ENCODE data around the gene GALNT7. TPM values are rescaled to one million over a fixed set of nuclear protein-coding genes. Genes with fewer than 3 reads are reported as not detected.

GALNT7 gene
- total RNA-seq, 1 donor from 2014 or later: 8.2 TPM

DNA sequence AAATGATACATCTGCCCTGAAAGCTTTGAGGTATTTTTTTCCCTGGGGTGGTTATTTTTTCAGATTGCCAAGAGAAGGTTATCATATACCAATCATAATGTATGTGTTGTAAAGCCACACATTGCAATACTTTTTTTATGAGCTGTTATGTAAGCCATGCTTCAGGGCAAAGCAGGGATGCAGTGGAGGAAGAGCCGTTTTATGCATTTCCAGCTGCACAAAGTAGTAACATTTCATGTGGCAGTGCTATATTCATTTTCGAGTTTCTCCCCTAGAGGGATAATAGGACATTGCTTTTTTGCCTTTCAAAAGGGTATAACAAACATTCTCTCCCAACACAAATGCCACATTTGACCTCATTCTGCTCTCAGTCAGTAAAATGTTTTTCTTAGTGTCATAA is 68.5 kb downstream of the GALNT7 start:
- Histone ChIP-seq H3K36me3 (no peaks in the 10 kb centered on the region), H3K4me1 (no peaks in the 10 kb centered on the region), H3K27me3 (no peaks in the 10 kb centered on the region), H3K27ac (no peak overlapping the region), H3K9me3 (no peaks in the 10 kb centered on the region), H3K4me3 (no peak overlapping the region)
- TF ChIP-seq, protein P1, sequence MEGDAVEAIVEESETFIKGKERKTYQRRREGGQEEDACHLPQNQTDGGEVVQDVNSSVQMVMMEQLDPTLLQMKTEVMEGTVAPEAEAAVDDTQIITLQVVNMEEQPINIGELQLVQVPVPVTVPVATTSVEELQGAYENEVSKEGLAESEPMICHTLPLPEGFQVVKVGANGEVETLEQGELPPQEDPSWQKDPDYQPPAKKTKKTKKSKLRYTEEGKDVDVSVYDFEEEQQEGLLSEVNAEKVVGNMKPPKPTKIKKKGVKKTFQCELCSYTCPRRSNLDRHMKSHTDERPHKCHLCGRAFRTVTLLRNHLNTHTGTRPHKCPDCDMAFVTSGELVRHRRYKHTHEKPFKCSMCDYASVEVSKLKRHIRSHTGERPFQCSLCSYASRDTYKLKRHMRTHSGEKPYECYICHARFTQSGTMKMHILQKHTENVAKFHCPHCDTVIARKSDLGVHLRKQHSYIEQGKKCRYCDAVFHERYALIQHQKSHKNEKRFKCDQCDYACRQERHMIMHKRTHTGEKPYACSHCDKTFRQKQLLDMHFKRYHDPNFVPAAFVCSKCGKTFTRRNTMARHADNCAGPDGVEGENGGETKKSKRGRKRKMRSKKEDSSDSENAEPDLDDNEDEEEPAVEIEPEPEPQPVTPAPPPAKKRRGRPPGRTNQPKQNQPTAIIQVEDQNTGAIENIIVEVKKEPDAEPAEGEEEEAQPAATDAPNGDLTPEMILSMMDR (IDR thresholded peaks at IDR 0.05): no peak
- intact Hi-C loops (cut with DNase I): no loop called here
- no peak for DNase-seq (ENCODE audit: low spot score in 2 of 2)

- Histone ChIP-seq H3K27me3 (no peaks in the 10 kb centered on the region), H3K36me3 (no peaks in the 10 kb centered on the region), H3K4me3 (no peak overlapping the region), H3K4me1 (no peaks in the 10 kb centered on the region), H3K9me3 (no peaks in the 10 kb centered on the region), H3K27ac (no peak overlapping the region)
- intact Hi-C loops (cut with DNase I): no loop called here
- DNase-seq (ENCODE audit: low spot score in 2 of 2): no peak
- TF ChIP-seq, protein P1 (IDR thresholded peaks at IDR 0.05): no peak
These were observed 69.2 kb downstream of the GALNT7 start for GRCh38 chr4:173237762-173238161.

- Histone ChIP-seq H3K4me3 (no peak overlapping the region), H3K36me3 (no peaks in the 10 kb centered on the region), H3K27ac (no peak overlapping the region), H3K9me3 (no peaks in the 10 kb centered on the region), H3K4me1 (no peaks in the 10 kb centered on the region), H3K27me3 (no peaks in the 10 kb centered on the region)
- no peak for DNase-seq (ENCODE audit: low spot score in 2 of 2)
- intact Hi-C loops (cut with DNase I): no loop called here
- TF ChIP-seq, protein P1 (IDR thresholded peaks at IDR 0.05): no peak
These were observed 72.1 kb downstream of the GALNT7 start for GRCh38 chr4:173240696-173241095.

GRCh38 chr4:173242466-173243250 is 74.0 kb downstream of the GALNT7 start:
- TF ChIP-seq, protein P1 (IDR thresholded peaks at IDR 0.05): no peak
- Histone ChIP-seq H3K27ac (no peak overlapping the region), H3K36me3 (no peaks in the 10 kb centered on the region), H3K4me3 (no peak overlapping the region), H3K27me3 (no peaks in the 10 kb centered on the region), H3K9me3 (no peaks in the 10 kb centered on the region), H3K4me1 (no peaks in the 10 kb centered on the region)
- DNase-seq (ENCODE audit: low spot score in 2 of 2): no peak
- intact Hi-C loops (cut with DNase I): no loop called here

- TF ChIP-seq, protein P1 (IDR thresholded peaks at IDR 0.05): no peak
- DNase-seq (ENCODE audit: low spot score in 2 of 2): no peak
- Histone ChIP-seq H3K36me3 (peaks cover 0 to 4% of the 10 kb centered on the region in 2 donors), H3K27ac (no peak overlapping the region), H3K4me1 (no peaks in the 10 kb centered on the region), H3K9me3 (no peaks in the 10 kb centered on the region), H3K27me3 (no peaks in the 10 kb centered on the region), H3K4me3 (no peak overlapping the region)
- intact Hi-C loops (cut with DNase I): no loop called here
These were observed 74.7 kb downstream of the GALNT7 start for GRCh38 chr4:173243321-173243720.
